IPS DF 4.7 (cell line): ENCODE results near the gene MMRN1.

ENCODE experiments used
- DNase-seq: peaks from one replicate; pipeline ENCODE4 v3.0.0-alpha.2; 2013; ENCODE audit warnings: low spot score; ENCODE audit errors: extremely low read depth

MMRN1 gene

GRCh38 chr4:89894649-89895550 is at the start of gene MMRN1:
MMRN1 (plus strand) TSS chr4:89894854; CDS start chr4:89894972, 118 bp downstream.
- no peak for DNase-seq

- DNase-seq, result no peak
Measured at GRCh38 chr4:89847571-89848325, 46.9 kb upstream of the MMRN1 start.

GRCh38 chr4:89855236-89855635 is 39.4 kb upstream of the MMRN1 start:
- DNase-seq, result no peak

- DNase-seq, result no peak
Measured at GRCh38 chr4:89860971-89861370, 33.7 kb upstream of the MMRN1 start.

- DNase-seq, result no peak
Measured at GRCh38 chr4:89863533-89863932, 31.1 kb upstream of the MMRN1 start.

- DNase-seq, result no peak
Measured at GRCh38 chr4:89868276-89868675, 26.4 kb upstream of the MMRN1 start.

- no peak for DNase-seq
Measured at GRCh38 chr4:89868999-89869589, 25.6 kb upstream of the MMRN1 start.

- no peak for DNase-seq
Measured at GRCh38 chr4:89871211-89871610, 23.4 kb upstream of the MMRN1 start.

- no peak for DNase-seq
Measured at GRCh38 chr4:89876548-89876947, 18.1 kb upstream of the MMRN1 start.

GRCh38 chr4:89878611-89879010 is 16.0 kb upstream of the MMRN1 start:
- DNase-seq, result no peak

- no peak for DNase-seq
Measured at GRCh38 chr4:89879215-89879614, 15.4 kb upstream of the MMRN1 start.

GRCh38 chr4:89889289-89889688 is 5.4 kb upstream of the MMRN1 start:
- no peak for DNase-seq

- no peak for DNase-seq
Measured at GRCh38 chr4:89897867-89898266, 3.2 kb downstream of the MMRN1 start.

- no peak for DNase-seq
Measured at GRCh38 chr4:89898304-89898716, 3.7 kb downstream of the MMRN1 start.

- DNase-seq, result no peak
Measured at GRCh38 chr4:89899152-89899551, 4.5 kb downstream of the MMRN1 start.

- DNase-seq, result no peak
Measured at GRCh38 chr4:89899854-89900253, 5.2 kb downstream of the MMRN1 start.

- DNase-seq, result peak; percentile 22
Measured at GRCh38 chr4:89901808-89902431, 7.3 kb downstream of the MMRN1 start.

GRCh38 chr4:89904524-89904923 is 9.9 kb downstream of the MMRN1 start:
- no peak for DNase-seq

- no peak for DNase-seq
Measured at GRCh38 chr4:89906316-89906715, 11.7 kb downstream of the MMRN1 start.

- DNase-seq, result no peak
Measured at GRCh38 chr4:89906777-89907521, 12.3 kb downstream of the MMRN1 start.

GRCh38 chr4:89909889-89910288 is 15.2 kb downstream of the MMRN1 start:
- DNase-seq, result no peak
